ENCODE results near the gene APOB.
A peak's percentile ranks its signal among the peaks of the same experiment; 100 is the strongest.

APOB gene

GRCh38 chr2:21001225-21001946 is 42.5 kb downstream of the APOB start:
- DNase-seq, result no peak

DNA sequence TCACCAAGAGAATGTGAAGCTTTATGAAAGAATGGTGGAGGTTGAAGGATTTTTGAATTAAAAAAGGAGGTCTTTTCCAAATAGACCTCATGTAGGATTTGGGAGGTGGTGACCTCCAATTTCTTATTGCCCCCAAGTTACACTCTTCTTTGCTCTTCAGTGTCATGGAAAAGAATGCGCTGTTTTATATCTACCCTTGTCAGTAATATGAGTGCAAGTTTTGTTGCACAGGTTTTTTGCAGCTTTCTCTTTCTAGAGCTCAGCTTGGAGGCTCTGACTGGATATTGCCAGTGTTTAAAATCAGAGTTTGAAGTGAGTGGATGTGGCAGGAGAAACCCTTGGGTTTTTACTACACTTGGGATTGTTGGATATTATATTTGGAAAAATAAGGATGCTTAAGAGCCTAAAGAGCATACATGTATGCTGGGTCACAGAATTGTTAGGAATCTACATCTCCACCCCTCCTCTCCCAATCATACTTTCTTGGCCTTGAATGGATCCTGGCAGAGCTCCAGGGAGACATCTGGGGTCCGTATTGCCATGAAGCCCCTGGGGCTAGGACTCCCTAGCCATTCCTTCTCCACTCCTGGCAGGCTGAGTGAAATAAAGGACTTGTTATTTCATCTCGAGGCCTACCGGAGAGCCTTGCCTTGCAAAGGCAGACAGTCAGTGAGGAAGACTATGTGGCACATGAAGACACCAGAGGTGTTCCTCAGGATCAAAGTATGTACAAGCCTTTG is 43.8 kb downstream of the APOB start:
- peak in 1 of 2 experiments; percentile 18 for DNase-seq

DNA sequence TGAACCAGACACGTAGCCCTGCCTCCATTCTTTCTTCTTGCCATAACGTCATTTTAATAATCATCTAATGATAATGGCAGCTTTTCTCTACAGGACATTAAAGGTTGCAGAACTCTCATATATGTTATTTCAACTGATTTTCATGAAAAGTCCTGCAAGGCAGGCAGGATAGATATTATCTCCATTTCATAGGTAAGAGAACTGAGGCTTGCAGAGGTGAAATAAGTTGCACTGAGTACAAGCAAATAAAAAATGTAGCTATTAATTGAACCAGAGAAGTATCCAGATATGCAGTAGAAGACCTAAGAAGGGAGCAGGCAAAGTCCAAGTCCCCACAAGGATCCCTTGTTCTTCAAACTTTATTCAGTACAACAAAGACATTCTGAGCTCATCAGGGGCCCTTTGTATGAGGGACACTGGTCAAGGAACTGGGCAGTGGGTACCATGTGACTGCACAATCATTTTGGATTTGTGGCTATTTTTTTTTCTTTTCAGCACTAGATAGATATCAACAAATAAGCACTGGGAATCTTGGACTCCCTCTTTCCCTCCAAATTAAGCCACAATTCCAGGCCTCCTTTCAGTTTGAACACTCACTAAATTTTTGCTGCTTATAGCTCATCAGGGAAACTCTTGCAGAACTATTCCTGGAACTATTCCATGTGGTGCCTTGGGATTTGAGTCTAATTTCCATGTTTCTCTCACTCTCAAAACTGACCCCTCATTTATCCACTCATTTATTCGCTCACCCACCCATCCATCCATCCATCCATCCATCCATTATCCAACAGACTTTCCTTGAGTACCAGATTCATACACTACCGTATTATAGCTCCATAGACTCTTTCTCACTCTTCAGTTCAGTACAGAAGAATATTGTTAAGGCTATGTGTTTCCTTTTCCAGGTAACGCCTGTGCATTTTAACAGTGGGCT is 44.6 kb downstream of the APOB start:
- no peak for DNase-seq

- DNase-seq, result no peak
Measured at GRCh38 chr2:20997953-20998722, 45.7 kb downstream of the APOB start.

- DNase-seq, result no peak
Measured at GRCh38 chr2:20994130-20994529, 49.7 kb downstream of the APOB start.

DNA sequence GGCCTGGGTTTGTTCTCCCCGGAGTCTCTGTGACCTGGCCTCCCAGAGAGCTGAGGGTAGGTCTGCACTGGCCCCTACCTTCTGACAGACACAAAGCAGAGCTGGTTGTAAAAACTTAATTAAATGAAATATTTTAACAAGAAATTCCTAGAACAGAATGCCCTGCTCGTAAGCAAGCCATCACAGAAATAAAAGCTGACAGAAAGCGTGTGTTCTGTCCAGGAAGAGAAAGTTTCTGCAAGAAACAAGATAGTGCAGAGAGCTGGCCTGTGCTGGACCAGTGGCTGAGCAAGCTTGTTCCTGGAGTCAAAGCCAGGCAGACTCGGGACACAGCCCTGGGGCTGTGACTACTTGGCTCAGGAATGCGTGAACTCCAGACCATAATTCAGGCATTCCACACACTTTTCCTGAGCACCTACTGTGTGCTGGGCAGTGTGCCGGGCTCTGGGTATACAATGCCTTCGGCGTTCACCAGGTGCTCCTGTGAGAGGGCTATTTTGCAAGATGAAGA is 51.6 kb downstream of the APOB start:
- no peak for DNase-seq

GRCh38 chr2:20990442-20991430 is 53.1 kb downstream of the APOB start:
- DNase-seq, result peak; percentile 91 to 96

- DNase-seq, result peak in 1 of 2 experiments; percentile 9
Measured at GRCh38 chr2:20989404-20989803, 54.5 kb downstream of the APOB start.

GRCh38 chr2:20988905-20989304 is 55.0 kb downstream of the APOB start:
- DNase-seq, result no peak

DNA sequence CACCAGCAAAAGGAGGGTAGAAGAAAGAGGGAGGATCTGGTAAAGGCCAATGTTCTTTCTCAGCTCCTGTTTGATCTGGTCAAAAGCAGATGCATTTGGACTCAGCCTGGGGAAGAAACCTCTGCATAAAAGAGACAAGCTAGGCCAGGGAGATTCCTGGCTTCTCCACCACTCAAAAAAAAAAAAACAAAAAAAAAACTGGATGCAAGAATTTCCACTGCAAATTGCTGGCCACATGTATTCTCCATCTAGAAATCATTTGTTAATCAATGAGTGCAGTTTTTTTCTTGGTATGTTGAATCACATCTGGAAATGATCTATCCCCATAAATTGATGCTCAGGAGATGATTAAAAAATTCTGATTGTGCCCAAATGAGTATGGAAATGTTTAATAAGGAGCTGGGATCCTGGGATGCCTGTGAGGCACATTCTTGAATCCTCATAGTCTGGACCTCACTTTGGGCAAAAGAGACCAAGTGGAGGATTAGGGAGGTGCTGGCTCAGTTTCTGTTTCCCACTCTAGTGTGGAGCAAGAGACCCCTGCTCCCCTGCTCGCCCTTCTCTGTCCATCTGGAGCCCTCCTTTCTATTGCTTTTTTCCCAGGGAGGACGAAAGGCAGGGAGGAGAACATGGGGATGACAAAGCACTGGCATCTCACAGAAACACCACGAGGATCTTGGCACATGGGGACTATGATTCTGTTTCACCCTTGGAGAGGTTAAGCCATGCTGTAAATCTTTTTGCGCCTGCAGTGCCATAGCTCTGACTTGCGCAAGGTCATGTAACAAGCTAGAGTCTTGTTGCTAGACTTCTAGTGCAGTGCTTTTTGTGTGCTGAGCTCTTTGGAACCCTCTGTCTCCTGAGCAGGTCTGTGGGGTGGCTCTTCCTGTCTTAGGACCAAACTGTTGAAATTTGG is 57.6 kb downstream of the APOB start:
- DNase-seq, result no peak

DNA sequence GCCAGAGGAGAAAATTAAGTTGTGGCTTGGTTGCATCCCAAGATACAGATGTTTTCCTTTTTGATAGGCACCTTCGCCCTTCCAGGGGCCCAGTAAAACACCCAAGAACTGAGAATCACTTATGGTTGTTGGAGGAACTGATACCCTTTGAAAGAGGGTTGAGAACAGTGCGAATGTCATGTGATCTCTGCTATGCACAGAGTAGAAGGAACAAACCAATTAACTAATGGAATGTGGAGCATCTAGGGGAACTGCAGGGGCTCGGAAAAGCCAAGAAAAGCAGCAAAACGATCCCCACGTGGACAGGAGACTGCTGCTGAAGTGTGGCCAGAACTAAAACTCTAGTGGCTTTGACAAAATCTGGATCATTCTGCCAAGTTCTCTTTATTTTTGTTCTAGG is 58.8 kb downstream of the APOB start:
- DNase-seq, result no peak

DNA sequence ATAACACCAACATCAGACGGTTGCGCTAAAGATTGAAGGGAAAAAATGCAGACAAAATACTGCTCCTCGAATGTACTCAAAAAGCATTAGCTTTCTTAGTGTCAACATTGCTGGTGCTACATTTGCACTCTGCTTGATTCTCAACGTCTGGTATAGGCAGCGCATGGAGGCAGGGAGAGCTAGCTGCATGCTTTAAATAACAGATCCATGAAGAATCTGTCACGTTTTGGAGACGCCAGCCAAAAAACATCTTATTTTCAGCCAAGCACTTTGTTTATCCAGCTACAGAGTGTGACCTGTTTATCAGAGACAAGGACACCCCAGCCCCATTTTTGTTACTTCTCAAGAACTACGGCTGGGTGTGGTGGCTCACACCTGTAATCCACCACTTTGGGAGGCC is 59.5 kb downstream of the APOB start:
- DNase-seq, result no peak

DNA sequence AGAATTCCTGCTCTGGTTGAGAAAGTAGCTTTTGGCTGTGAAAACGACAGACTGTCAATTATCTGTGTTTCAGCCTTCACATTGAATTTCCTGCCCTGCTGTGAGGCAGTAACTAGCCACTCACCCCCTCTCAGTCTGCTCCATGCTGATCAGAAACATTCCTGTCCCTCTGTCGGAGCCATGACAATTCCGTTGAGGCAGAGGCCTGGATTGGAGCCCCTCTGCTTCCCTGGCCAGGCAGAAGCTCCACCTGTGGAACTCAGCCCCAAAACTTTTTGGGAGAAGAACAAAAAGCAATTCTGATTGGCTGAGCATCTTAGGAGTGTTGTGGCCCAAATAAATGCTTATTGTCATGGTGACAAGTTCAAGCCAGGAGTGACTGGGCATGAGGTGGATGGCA is 60.0 kb downstream of the APOB start:
- DNase-seq, result no peak

- no peak for DNase-seq
Measured at GRCh38 chr2:20982861-20983260, 61.0 kb downstream of the APOB start.

GRCh38 chr2:20977520-20978180 is 66.2 kb downstream of the APOB start:
- DNase-seq, result no peak

- DNase-seq, result no peak
Measured at GRCh38 chr2:20976527-20976926, 67.3 kb downstream of the APOB start.

GRCh38 chr2:20972792-20973565 is 70.9 kb downstream of the APOB start:
- no peak for DNase-seq

DNA sequence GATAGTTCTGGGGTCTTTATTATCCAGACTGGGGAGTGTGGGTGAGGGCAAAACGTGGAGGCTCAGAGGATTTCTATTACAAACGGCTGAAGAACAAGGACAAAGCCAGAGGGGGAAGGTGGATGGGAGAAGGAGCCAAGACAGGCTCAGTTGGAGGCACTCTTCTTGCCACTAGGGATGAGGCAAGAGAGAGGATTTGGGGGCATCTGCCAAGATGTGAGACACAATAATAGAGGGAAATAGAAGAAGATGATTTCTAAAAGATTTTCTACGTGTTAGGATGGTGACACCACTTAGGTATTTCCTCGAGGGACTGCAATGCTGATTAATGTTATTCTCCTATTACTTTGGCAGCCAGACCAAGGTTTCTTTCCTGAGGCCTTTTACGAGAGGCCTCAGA is 71.8 kb downstream of the APOB start:
- no peak for DNase-seq

DNA sequence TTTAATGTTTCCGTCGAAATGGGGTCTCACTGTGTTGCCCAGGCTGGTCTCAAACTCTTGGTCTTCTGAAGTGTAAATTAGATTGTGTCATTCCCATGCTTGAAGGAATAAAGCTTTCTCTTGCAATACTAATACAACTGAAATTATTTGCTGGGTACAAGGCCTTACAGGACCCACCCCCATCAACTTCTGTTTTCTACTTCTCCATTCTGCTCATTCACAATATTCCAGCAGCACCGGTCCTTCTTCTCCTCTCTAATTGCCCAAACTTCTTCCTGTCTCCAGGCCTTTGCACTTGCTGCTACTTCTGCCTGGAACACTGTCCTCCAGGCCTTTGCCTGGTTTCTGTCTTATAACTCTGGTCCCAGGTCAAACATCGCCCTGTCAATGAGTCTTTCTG is 73.8 kb downstream of the APOB start:
- DNase-seq, result no peak
